K562 (cell line): ENCODE measurements around the gene NEK2. TPM values are rescaled to one million over a fixed set of nuclear protein-coding genes. Genes with fewer than 3 reads are reported as not detected.
A peak's percentile ranks its signal among the peaks of the same experiment; 100 is the strongest.

ENCODE experiments used
- CHD2 ChIP-seq: IDR thresholded peaks from 2 replicates; pipeline ENCODE4 v1.6.1; 2011; ENCODE audit warnings: low read depth, low read length
- NFXL1 ChIP-seq: fragments of 450-650 bp; formaldehyde crosslinking; IDR thresholded peaks from 2 replicates; pipeline ENCODE4 v1.4.0; 2021; ENCODE audit warnings: mild to moderate bottlenecking
- RAD21 ChIP-seq, 2 experiments: fragments of 250-450 bp in 1 of 2; fragments of 450-650 bp in 1 of 2; sonication (Bioruptor Pico) in 1 of 2; formaldehyde crosslinking in 1 of 2; IDR thresholded peaks in 1 of 2; conservative IDR thresholded peaks in 1 of 2; 2 replicates each; pipeline versions ENCODE4 v1.4.0 to v1.8.0; 2020 to 2022; ENCODE audit warnings: mild to moderate bottlenecking in 2 of 2, moderate library complexity in 1 of 2
- ZNF324 ChIP-seq: fragments of 250-450 bp; sonication (Bioruptor Pico); IDR thresholded peaks from 2 replicates; pipeline ENCODE4 v1.4.0; 2020; ENCODE audit warnings: mild to moderate bottlenecking
- ZNF785 ChIP-seq: fragments of 250-450 bp; sonication (Bioruptor Pico); IDR thresholded peaks from 2 replicates; pipeline ENCODE4 v1.4.0; 2020; ENCODE audit warnings: mild to moderate bottlenecking
- polyA plus RNA-seq, 8 experiments: library from polyadenylated mRNA; depleted of rRNA in 4 of 8; stranded (reverse) in 5 of 8; unstranded in 3 of 8; fragments of >200 nt; fragmentation: Nextera tagmentation in 2 of 8; fragmentation: Illumina TruSeq in 1 of 8; extraction: Ambion mirVana in 2 of 8; extraction: Trizol in 1 of 8; gene quantifications; 2 replicates each; pipeline versions ENCODE4 v1.2.1 to v1.2.3, GENCODE V29; 2011 to 2014; ENCODE audit warnings: inconsistent platforms in 1 of 8, missing spikeins in 1 of 8
- total RNA-seq, 7 experiments: library from RNA; depleted of rRNA in 6 of 7; stranded (reverse); fragments of >200 nt in 6 of 7; fragmentation: Illumina TruSeq in 2 of 7; extraction: Trizol in 2 of 7; gene quantifications; 2 replicates each; pipeline versions ENCODE4 v1.2.1 to v1.2.3, GENCODE V29; 2011 to 2021; ENCODE audit warnings: low replicate concordance in 1 of 7
- TF ChIP-seq, protein P1 (sequence below): IDR thresholded peaks from 3 replicates; pipeline ENCODE4 v1.6.1; 2011; ENCODE audit warnings: borderline replicate concordance, mild to moderate bottlenecking; ENCODE audit not compliant: insufficient read length, insufficient read depth
- TF ChIP-seq, protein P2 (sequence below): fragments of 200-800 bp; sonication (Bioruptor generic); IDR thresholded peaks from 2 replicates; pipeline ENCODE4 v1.6.1; 2016; ENCODE audit warnings: missing genetic modification characterization, missing compliant biosample characterization
- TF ChIP-seq, protein P3 (sequence below): fragments of 450-650 bp; IDR thresholded peaks from 2 replicates; pipeline ENCODE4 v1.6.1; 2017; ENCODE audit warnings: antibody characterized with exemption, mild to moderate bottlenecking
- TF ChIP-seq, protein P4 (sequence below): fragments of 250-450 bp; sonication (Bioruptor Pico); IDR thresholded peaks from 2 replicates; pipeline ENCODE4 v1.4.0; 2020; ENCODE audit warnings: mild to moderate bottlenecking, moderate library complexity, borderline replicate concordance
- TF ChIP-seq, protein P5 (sequence below): fragments of 200-800 bp; sonication (Bioruptor generic); IDR thresholded peaks from 2 replicates; pipeline ENCODE4 v1.6.1; 2017; ENCODE audit warnings: missing genetic modification characterization, missing compliant biosample characterization

Gene NEK2
- total and polyA plus RNA-seq, 9 of the 15 experiments (the other 6 are each of a cell fraction or from before 2014, with no cell fraction given) = 30.0 to 74.7 (median 66.4) TPM

DNA sequence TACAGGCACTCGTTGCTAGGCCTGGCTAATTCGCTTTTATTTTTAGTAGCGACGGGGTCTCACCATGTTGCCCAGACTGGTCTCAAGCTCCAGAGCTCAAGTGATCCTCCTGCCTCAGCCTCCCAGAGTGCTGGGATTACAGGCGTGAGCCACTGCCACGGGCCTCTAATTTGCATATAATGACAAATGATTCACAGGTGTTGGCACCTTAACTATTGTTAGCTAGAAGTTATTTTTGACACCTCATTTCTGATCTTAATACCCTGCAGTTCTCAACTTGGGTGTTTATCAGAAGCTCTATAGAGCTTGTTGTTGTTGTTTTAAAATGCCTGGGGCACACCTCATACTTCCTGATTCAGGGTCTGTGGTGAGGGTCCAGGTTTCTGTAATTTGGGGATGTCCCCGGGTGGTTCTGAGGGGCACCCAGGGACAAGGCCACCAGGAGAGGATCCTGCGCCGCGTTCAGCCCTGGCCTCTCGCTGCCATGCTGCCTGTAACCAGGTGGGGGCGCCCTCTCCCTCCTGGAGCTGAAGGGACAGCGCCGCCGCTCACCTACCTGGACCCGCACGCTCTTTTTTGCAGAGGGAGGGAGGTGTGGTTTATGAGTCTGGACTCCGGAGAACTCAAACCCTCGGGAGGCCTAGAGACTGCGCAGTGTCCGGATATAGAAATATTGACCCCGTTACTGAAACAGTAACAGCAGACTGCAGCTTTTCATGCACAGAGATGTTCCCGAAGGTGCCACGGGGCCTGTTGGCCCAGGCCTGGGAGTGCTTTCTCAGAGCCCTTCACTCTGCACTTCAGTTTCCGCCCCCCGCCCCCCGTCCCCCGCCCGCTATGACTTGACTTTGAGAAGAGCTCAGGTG, 23.0 kb upstream of the NEK2 start (continued):
- TF ChIP-seq, protein P1, sequence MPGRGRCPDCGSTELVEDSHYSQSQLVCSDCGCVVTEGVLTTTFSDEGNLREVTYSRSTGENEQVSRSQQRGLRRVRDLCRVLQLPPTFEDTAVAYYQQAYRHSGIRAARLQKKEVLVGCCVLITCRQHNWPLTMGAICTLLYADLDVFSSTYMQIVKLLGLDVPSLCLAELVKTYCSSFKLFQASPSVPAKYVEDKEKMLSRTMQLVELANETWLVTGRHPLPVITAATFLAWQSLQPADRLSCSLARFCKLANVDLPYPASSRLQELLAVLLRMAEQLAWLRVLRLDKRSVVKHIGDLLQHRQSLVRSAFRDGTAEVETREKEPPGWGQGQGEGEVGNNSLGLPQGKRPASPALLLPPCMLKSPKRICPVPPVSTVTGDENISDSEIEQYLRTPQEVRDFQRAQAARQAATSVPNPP = no peak
- TF ChIP-seq RAD21 (CRISPR knock-in tag; conservative IDR thresholded peaks at IDR 0.05 in 1 of 2, IDR thresholded peaks at IDR 0.05 in 1 of 2) (peak; percentile 99), NFXL1 (no peak), ZNF785 (no peak), ZNF324 (CRISPR knock-in tag) (no peak), CHD2 (peak; percentile 45; the same call in 1 of the 2 replicates)
- TF ChIP-seq, protein P2, sequence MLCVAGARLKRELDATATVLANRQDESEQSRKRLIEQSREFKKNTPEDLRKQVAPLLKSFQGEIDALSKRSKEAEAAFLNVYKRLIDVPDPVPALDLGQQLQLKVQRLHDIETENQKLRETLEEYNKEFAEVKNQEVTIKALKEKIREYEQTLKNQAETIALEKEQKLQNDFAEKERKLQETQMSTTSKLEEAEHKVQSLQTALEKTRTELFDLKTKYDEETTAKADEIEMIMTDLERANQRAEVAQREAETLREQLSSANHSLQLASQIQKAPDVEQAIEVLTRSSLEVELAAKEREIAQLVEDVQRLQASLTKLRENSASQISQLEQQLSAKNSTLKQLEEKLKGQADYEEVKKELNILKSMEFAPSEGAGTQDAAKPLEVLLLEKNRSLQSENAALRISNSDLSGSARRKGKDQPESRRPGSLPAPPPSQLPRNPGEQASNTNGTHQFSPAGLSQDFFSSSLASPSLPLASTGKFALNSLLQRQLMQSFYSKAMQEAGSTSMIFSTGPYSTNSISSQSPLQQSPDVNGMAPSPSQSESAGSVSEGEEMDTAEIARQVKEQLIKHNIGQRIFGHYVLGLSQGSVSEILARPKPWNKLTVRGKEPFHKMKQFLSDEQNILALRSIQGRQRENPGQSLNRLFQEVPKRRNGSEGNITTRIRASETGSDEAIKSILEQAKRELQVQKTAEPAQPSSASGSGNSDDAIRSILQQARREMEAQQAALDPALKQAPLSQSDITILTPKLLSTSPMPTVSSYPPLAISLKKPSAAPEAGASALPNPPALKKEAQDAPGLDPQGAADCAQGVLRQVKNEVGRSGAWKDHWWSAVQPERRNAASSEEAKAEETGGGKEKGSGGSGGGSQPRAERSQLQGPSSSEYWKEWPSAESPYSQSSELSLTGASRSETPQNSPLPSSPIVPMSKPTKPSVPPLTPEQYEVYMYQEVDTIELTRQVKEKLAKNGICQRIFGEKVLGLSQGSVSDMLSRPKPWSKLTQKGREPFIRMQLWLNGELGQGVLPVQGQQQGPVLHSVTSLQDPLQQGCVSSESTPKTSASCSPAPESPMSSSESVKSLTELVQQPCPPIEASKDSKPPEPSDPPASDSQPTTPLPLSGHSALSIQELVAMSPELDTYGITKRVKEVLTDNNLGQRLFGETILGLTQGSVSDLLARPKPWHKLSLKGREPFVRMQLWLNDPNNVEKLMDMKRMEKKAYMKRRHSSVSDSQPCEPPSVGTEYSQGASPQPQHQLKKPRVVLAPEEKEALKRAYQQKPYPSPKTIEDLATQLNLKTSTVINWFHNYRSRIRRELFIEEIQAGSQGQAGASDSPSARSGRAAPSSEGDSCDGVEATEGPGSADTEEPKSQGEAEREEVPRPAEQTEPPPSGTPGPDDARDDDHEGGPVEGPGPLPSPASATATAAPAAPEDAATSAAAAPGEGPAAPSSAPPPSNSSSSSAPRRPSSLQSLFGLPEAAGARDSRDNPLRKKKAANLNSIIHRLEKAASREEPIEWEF (CRISPR knock-in tag) = no peak
- TF ChIP-seq, protein P3, sequence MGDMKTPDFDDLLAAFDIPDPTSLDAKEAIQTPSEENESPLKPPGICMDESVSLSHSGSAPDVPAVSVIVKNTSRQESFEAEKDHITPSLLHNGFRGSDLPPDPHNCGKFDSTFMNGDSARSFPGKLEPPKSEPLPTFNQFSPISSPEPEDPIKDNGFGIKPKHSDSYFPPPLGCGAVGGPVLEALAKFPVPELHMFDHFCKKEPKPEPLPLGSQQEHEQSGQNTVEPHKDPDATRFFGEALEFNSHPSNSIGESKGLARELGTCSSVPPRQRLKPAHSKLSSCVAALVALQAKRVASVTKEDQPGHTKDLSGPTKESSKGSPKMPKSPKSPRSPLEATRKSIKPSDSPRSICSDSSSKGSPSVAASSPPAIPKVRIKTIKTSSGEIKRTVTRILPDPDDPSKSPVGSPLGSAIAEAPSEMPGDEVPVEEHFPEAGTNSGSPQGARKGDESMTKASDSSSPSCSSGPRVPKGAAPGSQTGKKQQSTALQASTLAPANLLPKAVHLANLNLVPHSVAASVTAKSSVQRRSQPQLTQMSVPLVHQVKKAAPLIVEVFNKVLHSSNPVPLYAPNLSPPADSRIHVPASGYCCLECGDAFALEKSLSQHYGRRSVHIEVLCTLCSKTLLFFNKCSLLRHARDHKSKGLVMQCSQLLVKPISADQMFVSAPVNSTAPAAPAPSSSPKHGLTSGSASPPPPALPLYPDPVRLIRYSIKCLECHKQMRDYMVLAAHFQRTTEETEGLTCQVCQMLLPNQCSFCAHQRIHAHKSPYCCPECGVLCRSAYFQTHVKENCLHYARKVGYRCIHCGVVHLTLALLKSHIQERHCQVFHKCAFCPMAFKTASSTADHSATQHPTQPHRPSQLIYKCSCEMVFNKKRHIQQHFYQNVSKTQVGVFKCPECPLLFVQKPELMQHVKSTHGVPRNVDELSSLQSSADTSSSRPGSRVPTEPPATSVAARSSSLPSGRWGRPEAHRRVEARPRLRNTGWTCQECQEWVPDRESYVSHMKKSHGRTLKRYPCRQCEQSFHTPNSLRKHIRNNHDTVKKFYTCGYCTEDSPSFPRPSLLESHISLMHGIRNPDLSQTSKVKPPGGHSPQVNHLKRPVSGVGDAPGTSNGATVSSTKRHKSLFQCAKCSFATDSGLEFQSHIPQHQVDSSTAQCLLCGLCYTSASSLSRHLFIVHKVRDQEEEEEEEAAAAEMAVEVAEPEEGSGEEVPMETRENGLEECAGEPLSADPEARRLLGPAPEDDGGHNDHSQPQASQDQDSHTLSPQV = no peak
- TF ChIP-seq, protein P4, sequence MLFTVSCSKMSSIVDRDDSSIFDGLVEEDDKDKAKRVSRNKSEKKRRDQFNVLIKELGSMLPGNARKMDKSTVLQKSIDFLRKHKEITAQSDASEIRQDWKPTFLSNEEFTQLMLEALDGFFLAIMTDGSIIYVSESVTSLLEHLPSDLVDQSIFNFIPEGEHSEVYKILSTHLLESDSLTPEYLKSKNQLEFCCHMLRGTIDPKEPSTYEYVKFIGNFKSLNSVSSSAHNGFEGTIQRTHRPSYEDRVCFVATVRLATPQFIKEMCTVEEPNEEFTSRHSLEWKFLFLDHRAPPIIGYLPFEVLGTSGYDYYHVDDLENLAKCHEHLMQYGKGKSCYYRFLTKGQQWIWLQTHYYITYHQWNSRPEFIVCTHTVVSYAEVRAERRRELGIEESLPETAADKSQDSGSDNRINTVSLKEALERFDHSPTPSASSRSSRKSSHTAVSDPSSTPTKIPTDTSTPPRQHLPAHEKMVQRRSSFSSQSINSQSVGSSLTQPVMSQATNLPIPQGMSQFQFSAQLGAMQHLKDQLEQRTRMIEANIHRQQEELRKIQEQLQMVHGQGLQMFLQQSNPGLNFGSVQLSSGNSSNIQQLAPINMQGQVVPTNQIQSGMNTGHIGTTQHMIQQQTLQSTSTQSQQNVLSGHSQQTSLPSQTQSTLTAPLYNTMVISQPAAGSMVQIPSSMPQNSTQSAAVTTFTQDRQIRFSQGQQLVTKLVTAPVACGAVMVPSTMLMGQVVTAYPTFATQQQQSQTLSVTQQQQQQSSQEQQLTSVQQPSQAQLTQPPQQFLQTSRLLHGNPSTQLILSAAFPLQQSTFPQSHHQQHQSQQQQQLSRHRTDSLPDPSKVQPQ (CRISPR knock-in tag) = no peak
- TF ChIP-seq, protein P5, sequence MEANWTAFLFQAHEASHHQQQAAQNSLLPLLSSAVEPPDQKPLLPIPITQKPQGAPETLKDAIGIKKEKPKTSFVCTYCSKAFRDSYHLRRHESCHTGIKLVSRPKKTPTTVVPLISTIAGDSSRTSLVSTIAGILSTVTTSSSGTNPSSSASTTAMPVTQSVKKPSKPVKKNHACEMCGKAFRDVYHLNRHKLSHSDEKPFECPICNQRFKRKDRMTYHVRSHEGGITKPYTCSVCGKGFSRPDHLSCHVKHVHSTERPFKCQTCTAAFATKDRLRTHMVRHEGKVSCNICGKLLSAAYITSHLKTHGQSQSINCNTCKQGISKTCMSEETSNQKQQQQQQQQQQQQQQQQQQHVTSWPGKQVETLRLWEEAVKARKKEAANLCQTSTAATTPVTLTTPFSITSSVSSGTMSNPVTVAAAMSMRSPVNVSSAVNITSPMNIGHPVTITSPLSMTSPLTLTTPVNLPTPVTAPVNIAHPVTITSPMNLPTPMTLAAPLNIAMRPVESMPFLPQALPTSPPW = peak; percentile 55
